ENCODE measurements around the gene ALDH2. TPM values are rescaled to one million over a fixed set of nuclear protein-coding genes. Genes with fewer than 3 reads are reported as not detected.

The ALDH2 gene
- total RNA-seq, 1 experiment from 2014 or later = not detected

GRCh38 chr12:111748867-111749266 is 17.9 kb upstream of the ALDH2 start:
- Mint-ChIP-seq H3K27me3 (ENCODE audit: insufficient read depth, unreplicated experiment) (no peaks in the 10 kb centered on the region), H3K36me3 (ENCODE audit: insufficient read depth, unreplicated experiment) (peaks cover 57% of the 10 kb centered on the region), H3K4me3 (ENCODE audit: unreplicated experiment) (no peak overlapping the region), H3K4me1 (ENCODE audit: insufficient read depth, unreplicated experiment) (no peaks in the 10 kb centered on the region), H3K9me3 (ENCODE audit: unreplicated experiment) (no peaks in the 10 kb centered on the region), H3K27ac (ENCODE audit: low read depth, unreplicated experiment) (no peak overlapping the region)
- DNase-seq (ENCODE audit: unreplicated experiment) = no peak
- intact Hi-C loops (cut with micrococcal nuclease) = no loop called here
- ChIA-PET CTCF (no interaction called here), POLR2A (interaction anchor here (0.8 to 1.2 kb wide), 2 partner anchors 13 to 64 kb away, joined by 3 to 5 read pairs; no protein-coding TSS in a partner anchor)
- TF ChIP-seq CTCF (IDR thresholded peaks at IDR 0.05; ENCODE audit: unreplicated experiment) = no peak
- BruUV-seq (replicated peaks) = no TSS peak

- Mint-ChIP-seq H3K36me3 (ENCODE audit: insufficient read depth, unreplicated experiment) (peaks cover 58% of the 10 kb centered on the region), H3K9me3 (ENCODE audit: unreplicated experiment) (no peaks in the 10 kb centered on the region), H3K4me1 (ENCODE audit: insufficient read depth, unreplicated experiment) (no peaks in the 10 kb centered on the region), H3K4me3 (ENCODE audit: unreplicated experiment) (no peak overlapping the region), H3K27ac (ENCODE audit: low read depth, unreplicated experiment) (no peak overlapping the region), H3K27me3 (ENCODE audit: insufficient read depth, unreplicated experiment) (no peaks in the 10 kb centered on the region)
- intact Hi-C loops (cut with micrococcal nuclease) = no loop called here
- CTCF ChIA-PET = interaction anchor here (1.5 kb wide), 1 partner anchor 64 kb away, joined by 5 read pairs; no protein-coding TSS in a partner anchor
- no TSS peak for BruUV-seq (replicated peaks)
- TF ChIP-seq CTCF (IDR thresholded peaks at IDR 0.05; ENCODE audit: unreplicated experiment) = no peak
- POLR2A ChIA-PET = interaction anchor here (0.7 kb wide), 1 partner anchor 24 kb away, joined by 4 read pairs; no protein-coding TSS in a partner anchor
- DNase-seq (ENCODE audit: unreplicated experiment) = no peak
Observed at GRCh38 chr12:111749391-111749790, 17.3 kb upstream of the ALDH2 start.

GRCh38 chr12:111753144-111753881 is 13.4 kb upstream of the ALDH2 start:
- CTCF ChIA-PET = interaction anchor here (0.6 to 5.0 kb wide), 22 partner anchors 8 to 1240 kb away, joined by 3 to 65 read pairs (median 4); no protein-coding TSS in a partner anchor
- BruUV-seq (replicated peaks) = no TSS peak
- no peaks in the 10 kb centered on the region for H3K9me3 Mint-ChIP-seq (ENCODE audit: unreplicated experiment)

More at GRCh38 chr12:111753144-111753881, 13.4 kb upstream of the ALDH2 start:
- DNase-seq (ENCODE audit: unreplicated experiment) = peak; percentile 55
- H3K27ac Mint-ChIP-seq (ENCODE audit: low read depth, unreplicated experiment) = no peak overlapping the region
- intact Hi-C loops (cut with micrococcal nuclease) = loop anchor here (1.0 kb wide), 2 partner anchors 35 to 60 kb away; no protein-coding TSS in a partner anchor
- H3K36me3 Mint-ChIP-seq (ENCODE audit: insufficient read depth, unreplicated experiment) = peaks cover 33% of the 10 kb centered on the region
- peak; percentile 64 for TF ChIP-seq CTCF (IDR thresholded peaks at IDR 0.05; ENCODE audit: unreplicated experiment)
- no peaks in the 10 kb centered on the region for H3K4me1 Mint-ChIP-seq (ENCODE audit: insufficient read depth, unreplicated experiment)
- no peaks in the 10 kb centered on the region for H3K27me3 Mint-ChIP-seq (ENCODE audit: insufficient read depth, unreplicated experiment)
- no peak overlapping the region for H3K4me3 Mint-ChIP-seq (ENCODE audit: unreplicated experiment)
- POLR2A ChIA-PET = interaction anchor here (0.8 to 1.2 kb wide), 4 partner anchors 11 to 64 kb away, joined by 3 to 4 read pairs (median 4); no protein-coding TSS in a partner anchor

Data from MCF 10A (cell line).